NCI-H1105 (cell line): ENCODE data around the gene KDF1.

Source experiments
- DNase-seq: peaks from one replicate; lab custom pipeline; 2025; lab: John Stamatoyannopoulos, UW

Gene KDF1

GRCh38 chr1:26959722-26960624 lies at the start of gene KDF1:
TSS of gene KDF1 (minus strand) at chr1:26960468. CDS start at chr1:26952380, 8,088 bp downstream.
- peak; percentile 86 for DNase-seq

DNA sequence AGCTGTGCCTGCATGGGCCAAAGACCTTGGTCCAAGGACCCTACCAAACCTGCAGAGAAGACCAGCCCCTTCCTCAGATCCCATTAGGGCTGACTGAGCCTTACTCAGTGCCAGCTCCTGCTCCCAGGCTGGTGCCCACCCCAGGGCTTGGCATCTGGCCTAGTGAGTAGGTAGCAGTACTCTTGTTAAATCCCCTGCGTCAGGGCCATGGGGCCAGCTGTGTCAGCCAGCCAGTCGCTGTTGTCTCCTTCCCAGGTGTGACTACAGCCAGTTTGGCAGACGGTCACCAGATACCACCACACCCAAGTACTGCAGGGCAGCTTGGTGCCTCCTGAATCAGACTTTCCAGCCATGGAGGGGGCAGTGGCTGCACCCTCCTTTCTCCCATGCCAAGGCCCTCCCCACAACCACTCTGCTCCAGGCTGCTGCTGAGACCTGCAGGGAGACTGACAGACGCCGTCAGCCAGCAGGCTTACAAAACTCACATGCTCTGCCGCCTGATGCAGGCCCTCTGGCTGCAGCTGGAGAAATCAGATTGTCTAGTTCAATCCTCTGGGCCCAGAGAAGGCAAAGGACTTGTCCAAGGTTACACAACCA lies 49.4 kb upstream of the KDF1 start:
- DNase-seq, result no peak

DNA sequence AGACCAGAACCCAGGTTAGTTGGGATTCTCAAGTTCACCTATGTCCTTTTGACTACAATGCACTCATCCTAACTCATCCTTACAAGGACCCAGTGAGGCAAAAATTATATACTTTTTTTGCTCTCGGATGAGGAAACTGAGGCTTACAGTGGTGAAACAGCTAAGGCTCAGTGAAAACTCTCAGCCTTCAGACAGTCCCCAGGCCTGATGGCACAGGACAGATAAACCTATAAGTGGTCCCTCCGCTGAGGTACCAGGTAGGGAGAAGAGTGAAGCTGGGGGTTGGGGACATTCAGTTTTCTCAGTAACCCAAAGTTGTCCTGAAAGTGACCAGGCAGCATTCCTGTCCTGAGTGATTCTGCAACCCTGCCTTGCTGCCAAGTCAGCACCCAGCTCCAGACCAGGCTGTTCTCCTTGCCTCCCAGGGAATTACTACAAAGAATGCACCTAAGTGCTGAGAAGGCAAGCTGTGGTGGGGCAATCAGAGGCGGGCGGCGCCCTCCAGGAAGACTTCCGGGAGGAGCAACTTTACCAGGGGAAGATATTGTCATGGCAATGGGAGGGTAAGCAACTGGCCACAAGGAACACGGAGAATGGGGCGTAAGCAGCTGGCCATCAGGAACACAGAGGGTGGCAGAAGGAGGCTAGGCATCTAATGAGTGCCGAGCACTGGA lies 47.8 kb upstream of the KDF1 start:
- DNase-seq, result no peak

GRCh38 chr1:27006683-27007082 lies 46.4 kb upstream of the KDF1 start:
- DNase-seq, result no peak

- DNase-seq, result no peak
These were observed 45.6 kb upstream of the KDF1 start for GRCh38 chr1:27005648-27006496.

GRCh38 chr1:27005166-27005530 lies 44.9 kb upstream of the KDF1 start:
- no peak for DNase-seq

- no peak for DNase-seq
These were observed 44.4 kb upstream of the KDF1 start for GRCh38 chr1:27004471-27005165.

DNA sequence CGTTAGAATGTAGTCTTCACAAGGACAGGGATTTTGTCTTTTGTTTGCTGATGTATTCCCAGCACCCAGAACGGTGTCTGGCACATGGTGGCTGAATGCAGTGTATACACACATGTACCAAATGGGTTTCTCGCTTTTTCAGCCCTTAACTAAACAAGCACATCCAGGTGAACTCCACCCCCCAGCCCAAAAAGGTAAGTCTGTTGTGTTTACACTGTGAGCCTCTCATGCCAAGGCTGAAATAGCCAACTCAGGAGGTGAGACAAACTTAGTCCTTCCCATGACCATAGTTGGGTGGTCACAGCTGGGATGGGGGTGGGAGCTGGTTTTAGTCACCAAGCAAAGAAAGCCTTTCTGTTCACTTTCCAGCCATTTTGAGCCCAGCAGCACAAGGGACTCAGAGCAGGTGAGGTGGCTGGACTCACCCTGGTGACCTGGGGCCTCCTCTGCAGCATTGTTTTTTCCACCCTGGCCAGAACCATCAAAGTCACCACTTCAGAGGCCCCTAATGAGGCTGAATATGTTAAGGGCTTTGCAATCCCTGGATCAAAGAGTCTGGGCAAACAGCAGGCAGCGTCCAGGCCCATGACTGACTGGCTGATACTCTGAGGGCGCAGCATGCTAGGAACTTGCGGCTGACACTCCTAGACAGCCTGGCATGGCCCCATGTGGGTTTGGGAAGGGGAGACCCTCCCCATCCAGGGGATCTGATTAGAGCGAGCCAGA lies 43.6 kb upstream of the KDF1 start:
- DNase-seq, result no peak

- no peak for DNase-seq
These were observed 41.5 kb upstream of the KDF1 start for GRCh38 chr1:27001570-27002360.

DNA sequence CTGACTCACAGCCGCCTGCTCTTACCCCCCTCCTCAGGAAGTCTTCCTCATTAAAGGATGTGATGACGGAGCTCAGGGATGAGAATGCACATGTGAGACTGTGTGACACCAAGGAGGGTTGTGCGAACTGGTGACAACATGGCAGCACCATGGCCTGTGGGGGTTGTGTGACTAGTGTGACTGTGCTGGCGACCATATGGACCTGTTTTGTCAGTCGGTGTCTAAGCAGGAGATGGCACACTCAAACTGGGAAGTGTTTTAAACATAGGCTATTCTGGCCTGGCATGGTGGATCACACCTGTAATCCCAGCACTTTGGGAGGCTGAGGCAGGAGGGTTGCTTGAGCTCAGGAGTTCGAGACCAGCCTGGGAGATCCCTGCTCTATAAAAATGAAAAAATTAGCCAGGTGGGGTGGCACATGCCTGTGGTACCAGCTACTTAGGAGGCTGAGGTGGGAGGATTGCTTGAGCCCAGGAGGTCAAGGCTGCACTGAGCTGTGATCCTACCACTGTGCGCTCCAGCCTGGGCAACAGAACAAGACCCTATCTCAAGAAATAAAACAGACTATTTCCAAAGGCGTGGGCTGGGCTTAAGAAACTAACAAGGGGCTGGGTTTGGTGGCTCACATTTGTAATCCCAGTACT lies 40.7 kb upstream of the KDF1 start:
- DNase-seq, result no peak

- DNase-seq, result no peak
These were observed 40.0 kb upstream of the KDF1 start for GRCh38 chr1:27000090-27000816.

DNA sequence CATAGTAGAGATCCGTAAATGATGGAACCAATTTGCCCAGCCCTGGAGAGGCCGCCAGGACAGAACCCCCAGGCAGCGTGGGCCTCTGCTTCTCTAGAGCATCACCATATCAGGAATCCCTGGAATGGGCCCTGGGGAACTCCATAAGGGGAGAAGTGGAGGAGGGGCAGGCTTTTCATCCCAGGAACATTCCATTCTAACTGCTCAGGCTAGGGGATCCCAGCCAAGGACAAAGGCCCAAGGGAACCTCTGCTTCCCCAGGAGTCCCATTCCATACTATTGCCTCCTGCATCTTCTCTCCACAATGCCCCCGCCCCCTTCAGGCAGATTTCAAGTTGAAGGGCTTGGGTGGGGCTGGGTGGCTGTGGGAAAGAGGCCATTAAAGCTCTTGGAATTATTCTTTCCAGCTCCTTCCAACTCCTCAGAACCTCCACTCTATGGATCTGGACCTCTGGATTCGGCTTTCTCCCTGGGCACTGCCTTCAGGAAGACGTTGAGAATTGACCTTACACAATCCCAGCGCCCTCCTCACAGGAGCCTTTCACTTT lies 39.2 kb upstream of the KDF1 start:
- DNase-seq, result no peak

DNA sequence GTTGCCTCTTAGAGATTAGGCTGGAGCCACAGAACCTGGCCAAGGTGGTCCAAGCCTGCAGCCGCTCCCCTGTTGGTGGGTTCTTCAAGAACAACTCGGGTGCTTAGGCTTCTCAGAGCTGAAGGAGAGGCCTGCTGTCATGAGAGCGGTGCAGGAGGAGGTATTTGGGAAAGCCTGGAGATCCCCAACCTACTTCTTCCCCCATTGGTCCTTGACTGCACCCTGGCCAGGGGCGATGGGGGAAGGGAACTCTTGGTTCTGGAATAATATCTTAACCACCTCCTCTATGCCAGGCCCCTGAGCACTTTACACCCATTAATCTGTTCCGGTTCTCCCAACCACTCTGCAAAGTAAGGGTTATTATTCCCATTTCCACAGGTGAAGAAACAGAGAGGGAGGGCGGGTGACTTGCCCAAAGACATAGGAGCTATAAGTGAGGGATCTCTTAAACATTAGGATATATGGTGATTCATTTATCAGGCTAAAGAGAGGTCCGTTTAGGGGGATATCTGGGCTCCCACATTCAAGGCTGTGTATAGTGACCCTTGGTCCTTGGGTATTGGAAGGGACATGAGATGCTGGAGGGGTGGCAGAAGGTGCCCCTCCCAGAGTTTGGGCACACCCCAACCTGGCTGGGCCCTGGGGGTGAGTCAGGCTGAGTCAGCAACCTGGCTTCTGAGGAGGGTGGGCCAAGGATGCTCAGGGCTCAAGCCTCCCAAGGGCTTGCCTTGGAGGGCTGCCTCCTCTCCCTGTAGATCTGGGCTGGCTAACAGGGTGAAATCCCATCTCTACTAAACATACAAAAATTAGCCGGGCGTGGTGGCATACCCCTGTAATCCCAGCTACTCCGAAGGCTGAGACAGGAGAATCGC lies 38.4 kb upstream of the KDF1 start:
- no peak for DNase-seq

DNA sequence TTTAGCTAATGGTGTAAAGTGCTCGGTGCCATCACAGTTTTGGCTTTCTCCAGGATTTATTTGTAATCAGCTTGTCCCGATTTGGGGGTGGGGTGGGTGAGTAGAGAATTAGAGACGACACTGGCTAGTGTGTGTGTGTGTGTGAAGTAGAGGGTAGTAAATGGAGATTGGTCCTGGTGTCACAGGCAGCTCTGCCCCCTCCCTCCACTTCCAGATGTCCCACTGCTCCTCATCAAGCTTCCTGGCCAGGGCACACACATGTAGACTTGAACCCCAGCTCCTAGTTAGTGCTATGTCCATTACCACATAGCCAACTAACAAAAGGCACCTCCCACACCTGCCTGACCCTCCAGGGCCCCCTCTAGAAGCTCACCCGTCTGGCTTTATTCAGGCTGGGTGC lies 36.4 kb upstream of the KDF1 start:
- no peak for DNase-seq

DNA sequence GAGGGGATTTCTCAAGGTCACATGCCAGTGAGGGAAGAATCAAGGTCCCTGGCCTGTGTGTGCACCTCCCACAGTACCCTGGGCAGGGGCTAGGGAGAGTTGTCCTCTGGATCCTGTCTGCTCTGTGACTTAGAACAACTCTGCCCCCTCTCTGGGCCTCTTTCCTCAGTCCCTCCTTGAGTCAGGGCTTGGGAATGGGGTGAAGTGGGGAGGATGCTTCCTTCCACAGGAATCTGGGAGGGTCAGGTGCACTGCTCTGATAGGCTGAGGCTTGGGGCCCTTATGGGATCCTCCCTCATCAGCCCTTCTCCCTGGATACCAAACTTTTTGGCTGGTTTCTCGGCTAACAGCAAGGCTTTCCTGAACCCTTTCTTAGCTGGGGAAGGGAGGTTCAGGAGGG lies 35.8 kb upstream of the KDF1 start:
- no peak for DNase-seq

GRCh38 chr1:26994787-26995517 lies 34.7 kb upstream of the KDF1 start:
- DNase-seq, result peak; percentile 9
